Kidney epithelial cell (primary cell): Measurements from ENCODE around the gene ISL1. TPM values are rescaled to one million over a fixed set of nuclear protein-coding genes. Genes with fewer than 3 reads are reported as not detected.
A peak's percentile ranks its signal among the peaks of the same experiment; 100 is the strongest.

Experiments
- DNase-seq: peaks from one replicate; pipeline ENCODE4 v3.0.0-alpha.2; 2010; ENCODE audit warnings: low read depth
- H3K27me3 ChIP-seq: 2 replicates; pipeline ENCODE4 v1.6.0; 2011; ENCODE audit warnings: low read length; ENCODE audit not compliant: control insufficient read depth, insufficient read depth
- H3K36me3 ChIP-seq: 2 replicates; pipeline ENCODE4 v1.5.1; 2011; ENCODE audit warnings: low read length; ENCODE audit not compliant: control insufficient read depth, insufficient read depth
- H3K4me3 ChIP-seq: 2 replicates; pipeline ENCODE4 v1.5.1; 2011; ENCODE audit warnings: low read depth, mild to moderate bottlenecking, control low read depth, low read length
- total RNA-seq: library from RNA; depleted of rRNA; stranded (reverse); fragments of >200 nt; gene quantifications from 2 replicates; pipeline ENCODE4 v1.2.3, GENCODE V29; 2015
- TF ChIP-seq, protein P1 (sequence below): IDR thresholded peaks from 2 replicates; pipeline ENCODE4 v1.5.1; 2011; ENCODE audit warnings: mild to moderate bottlenecking, moderate library complexity, low read length, control low read depth, inconsistent platforms; ENCODE audit not compliant: insufficient read depth, poor library complexity, severe bottlenecking

The ISL1 gene
- total RNA-seq, 1 donor from 2014 or later: 0.17 TPM

DNA sequence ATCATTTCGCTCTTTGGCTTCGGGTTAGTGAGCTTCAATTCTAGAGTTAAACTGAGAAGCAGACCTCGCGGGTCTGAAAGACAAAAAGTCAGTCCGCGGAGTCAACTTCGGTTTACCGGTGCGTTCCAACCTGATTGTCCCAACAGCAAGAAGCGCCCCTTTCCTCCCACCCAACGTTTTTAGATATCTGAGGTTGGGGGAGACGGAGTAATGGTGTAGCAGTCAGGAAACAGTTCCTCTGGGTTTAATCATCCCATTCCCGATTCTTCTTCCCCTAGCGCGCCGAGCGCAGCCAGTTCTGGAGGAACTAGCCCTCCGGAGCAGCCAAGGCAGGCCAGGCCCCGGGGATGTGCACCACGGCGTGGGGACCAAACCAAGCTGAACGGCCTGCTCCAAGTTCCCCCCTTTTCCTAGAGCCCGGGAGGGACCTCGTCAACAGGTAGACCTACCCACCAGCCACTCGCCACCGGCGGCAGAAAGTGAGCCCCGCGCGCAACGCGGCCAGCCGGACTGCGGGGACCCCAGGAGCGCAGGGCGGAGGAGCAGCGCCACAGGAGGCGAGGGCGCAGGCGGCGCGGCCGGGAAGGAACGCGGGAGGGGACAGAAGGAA lies 622 bp upstream of the ISL1 start:
- DNase-seq: no peak
- H3K27me3 ChIP-seq: peaks cover 76% of the 10 kb centered on the region
- H3K36me3 ChIP-seq: no peaks in the 10 kb centered on the region
- H3K4me3 ChIP-seq: peak overlapping the region; percentile 42
- TF ChIP-seq, protein P1, sequence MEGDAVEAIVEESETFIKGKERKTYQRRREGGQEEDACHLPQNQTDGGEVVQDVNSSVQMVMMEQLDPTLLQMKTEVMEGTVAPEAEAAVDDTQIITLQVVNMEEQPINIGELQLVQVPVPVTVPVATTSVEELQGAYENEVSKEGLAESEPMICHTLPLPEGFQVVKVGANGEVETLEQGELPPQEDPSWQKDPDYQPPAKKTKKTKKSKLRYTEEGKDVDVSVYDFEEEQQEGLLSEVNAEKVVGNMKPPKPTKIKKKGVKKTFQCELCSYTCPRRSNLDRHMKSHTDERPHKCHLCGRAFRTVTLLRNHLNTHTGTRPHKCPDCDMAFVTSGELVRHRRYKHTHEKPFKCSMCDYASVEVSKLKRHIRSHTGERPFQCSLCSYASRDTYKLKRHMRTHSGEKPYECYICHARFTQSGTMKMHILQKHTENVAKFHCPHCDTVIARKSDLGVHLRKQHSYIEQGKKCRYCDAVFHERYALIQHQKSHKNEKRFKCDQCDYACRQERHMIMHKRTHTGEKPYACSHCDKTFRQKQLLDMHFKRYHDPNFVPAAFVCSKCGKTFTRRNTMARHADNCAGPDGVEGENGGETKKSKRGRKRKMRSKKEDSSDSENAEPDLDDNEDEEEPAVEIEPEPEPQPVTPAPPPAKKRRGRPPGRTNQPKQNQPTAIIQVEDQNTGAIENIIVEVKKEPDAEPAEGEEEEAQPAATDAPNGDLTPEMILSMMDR: no peak

DNA sequence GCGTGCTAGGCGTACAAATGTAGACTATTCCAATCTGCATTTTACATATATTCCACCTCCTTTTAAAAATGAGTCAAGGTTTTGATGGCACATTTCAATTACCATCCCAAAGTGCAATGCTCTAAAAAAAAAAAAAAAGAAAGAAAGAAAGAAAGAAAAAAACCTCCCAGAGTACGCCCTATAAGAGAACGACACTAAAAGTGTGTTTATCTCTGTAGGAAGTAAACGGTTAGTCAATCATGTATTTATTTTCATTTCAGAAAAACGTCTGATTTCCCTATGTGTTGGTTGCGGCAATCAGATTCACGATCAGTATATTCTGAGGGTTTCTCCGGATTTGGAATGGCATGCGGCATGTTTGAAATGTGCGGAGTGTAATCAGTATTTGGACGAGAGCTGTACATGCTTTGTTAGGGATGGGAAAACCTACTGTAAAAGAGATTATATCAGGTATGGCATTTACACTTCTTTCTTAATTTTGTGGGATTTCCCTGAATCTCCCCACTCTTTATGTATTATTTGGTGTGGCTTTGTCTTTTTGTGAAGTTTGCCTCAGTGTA lies 1.1 kb downstream of the ISL1 start:
- Histone ChIP-seq H3K27me3 (peaks cover 76% of the 10 kb centered on the region), H3K4me3 (no peak overlapping the region), H3K36me3 (no peaks in the 10 kb centered on the region)
- TF ChIP-seq, protein P1: no peak
- DNase-seq: no peak

DNA sequence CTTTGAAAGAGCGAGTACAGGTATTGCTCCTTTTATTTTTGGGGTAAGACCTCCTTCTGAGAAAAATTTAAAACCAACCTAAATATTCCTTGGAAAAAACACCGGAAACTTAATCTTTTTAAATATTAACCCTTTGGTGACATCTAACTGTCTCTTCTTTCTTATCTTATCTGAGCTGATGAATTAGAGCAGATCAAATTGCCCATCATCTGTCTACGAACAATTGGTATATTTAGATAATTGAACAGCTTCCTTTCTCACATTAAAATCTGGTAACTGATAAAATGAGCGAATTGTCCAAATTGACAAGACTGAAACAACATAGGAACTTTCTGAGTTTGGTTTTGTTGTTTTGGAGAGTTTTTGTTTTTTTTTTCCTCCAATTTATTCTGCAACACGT lies 2.0 kb downstream of the ISL1 start:
- Histone ChIP-seq H3K36me3 (no peaks in the 10 kb centered on the region), H3K4me3 (no peak overlapping the region), H3K27me3 (peaks cover 81% of the 10 kb centered on the region)
- DNase-seq: no peak
- TF ChIP-seq, protein P1: no peak

DNA sequence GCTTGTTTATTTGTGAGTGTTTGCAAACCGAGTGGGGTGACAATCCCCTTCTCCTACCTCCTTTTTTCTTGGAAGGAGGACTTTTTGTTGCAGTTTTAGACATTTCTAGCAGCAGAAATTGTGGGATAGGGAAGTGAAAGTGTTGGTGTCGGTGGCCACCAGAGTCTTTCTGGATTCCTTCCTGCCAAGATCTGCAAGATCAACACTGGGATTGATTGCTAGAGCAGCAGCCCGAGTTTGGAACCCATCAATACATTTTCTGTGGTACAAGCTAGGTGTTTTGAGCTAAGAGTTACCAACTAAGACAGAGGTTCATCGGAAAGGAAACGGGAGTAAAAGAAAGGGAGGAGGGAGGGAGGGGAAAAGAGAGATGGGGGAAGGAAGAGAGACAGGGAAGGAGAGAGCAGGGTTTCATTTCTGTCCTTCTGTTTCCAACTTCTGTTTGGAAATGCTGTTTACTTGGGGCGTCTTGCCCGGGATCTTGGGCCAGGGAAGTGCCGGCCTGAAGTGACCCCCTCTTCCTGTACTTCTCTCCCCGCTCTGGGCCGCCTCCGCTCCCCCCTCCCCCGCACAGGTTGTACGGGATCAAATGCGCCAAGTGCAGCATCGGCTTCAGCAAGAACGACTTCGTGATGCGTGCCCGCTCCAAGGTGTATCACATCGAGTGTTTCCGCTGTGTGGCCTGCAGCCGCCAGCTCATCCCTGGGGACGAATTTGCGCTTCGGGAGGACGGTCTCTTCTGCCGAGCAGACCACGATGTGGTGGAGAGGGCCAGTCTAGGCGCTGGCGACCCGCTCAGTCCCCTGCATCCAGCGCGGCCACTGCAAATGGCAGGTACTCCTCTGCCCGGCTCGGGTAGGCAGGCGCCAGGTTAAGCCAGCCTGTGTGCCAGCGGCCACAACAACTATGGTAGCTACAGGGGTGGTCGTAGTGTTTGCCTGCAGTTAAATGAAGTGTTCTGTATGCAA lies 4.0 kb downstream of the ISL1 start:
- TF ChIP-seq, protein P1: no peak
- DNase-seq: no peak
- H3K36me3 ChIP-seq: no peaks in the 10 kb centered on the region
- H3K4me3 ChIP-seq: no peak overlapping the region
- peaks cover 79% of the 10 kb centered on the region for H3K27me3 ChIP-seq

DNA sequence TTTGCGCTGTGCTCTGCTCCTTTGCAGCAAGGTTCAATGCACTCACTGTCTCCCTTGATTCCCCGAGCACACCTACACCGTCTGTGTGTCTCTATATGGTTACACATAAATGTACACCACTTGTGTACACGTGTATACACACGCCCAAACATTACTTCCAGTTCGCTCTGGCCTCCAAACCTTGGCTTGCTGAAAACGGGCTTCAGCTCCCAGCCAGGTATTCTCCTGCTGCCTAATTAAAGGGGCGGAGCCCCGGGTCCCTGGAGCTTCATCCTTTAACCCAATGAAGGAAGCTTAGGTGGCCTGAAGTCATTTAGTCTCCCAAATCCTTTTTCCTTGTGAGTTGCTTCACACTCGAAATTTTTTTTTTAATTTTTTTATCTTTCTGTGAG lies 4.6 kb downstream of the ISL1 start:
- no peak for DNase-seq
- no peak overlapping the region for H3K4me3 ChIP-seq

More for the DNA sequence above, 4.6 kb downstream of the ISL1 start:
- TF ChIP-seq, protein P1: no peak
- Histone ChIP-seq H3K27me3 (peaks cover 79% of the 10 kb centered on the region), H3K36me3 (no peaks in the 10 kb centered on the region)
